Superior temporal gyrus (tissue), 1 donor: ENCODE results near the gene PTPRS.

Experiments
- DNase-seq: peaks from one replicate; pipeline ENCODE4 v3.0.0-alpha.2; 2016; ENCODE audit errors: extremely low spot score

Gene PTPRS

DNA sequence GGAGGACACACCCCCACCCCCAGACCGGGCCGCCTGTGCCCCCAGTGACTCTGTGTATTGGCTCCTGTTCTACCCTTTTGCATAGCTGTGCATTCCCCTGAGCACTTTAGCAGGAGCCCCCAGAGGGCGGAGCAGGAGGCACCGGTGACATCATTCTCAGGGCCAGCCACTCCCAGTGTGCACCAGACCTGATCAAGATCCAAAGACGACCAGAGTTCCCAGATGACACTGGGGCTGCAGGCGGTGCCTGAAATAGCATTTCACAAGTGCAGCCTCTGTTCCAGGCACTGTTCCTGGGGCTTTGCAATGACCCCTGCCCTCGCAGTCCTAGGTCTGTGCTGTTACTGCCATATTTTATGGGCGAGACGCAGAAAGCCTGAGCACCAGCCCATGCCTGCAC lies 14.5 kb upstream of the PTPRS start:
- DNase-seq, result no peak

DNA sequence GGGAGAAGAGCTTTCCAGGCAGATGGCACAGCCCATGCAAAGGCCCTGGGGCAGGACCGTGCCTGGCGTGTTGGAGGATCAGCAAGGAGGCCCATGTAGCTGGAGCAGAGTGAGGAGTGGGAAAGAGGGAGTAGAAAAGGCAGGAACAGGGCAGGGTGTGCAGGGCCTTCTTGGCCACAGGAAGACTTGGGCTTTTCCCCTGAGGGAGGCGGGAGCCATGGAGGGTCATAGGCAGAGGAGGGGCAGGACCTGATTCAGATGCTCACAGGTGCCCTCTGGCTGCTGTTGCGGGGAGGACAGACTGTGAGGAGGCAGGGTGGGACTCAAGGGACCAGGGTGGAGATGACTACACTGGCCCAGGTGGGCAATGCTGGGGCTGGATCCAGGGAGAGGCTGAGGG lies 13.8 kb upstream of the PTPRS start:
- DNase-seq, result no peak

DNA sequence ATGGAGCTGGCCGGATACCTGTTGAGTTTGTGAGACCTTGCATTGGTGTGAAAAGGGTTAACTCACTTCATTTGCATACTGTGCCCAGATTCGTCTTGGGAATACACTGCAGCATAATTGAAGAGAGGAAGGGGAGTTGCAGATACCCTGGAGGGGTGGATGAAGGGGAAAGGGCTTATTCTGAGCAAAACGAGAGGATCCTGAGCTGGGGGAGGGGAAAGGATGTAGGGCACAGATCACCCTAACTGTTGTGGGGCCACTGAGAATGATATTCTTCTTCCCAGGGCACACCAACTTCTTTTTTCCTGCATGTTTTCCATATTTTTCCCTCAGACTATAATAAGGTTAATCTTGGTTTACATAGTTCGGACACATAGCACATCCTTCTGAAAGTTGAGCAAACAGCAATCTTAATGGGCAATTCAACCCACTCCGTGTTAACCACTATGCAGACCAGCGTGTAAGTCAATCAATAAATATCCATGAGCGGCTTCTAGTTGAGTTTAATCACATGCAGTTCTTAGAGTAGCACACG lies 11.7 kb upstream of the PTPRS start:
- DNase-seq, result no peak

DNA sequence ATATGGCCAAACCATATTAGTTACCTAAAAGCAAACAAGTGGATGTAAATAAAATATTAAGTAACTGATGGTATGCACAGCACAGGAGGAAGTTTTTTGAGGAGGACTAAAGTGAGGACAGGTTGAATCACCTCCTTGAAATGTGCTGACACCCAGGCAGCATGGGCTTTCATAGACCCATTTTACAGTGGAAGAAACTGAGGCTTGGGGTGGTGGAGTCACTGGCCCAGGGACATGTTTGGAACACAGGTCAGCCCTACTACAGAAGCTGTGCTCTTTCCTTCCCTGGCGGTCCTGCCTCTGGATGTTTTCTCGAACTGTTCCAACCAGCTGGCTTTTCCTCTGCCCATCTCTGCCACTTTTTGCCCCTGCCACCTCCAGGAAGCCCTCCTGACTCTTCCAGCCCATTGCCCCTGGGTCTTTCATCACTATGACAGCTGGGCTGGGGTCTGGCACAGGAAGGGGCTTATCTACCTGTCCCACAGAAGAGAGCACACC lies 11.2 kb upstream of the PTPRS start:
- no peak for DNase-seq

DNA sequence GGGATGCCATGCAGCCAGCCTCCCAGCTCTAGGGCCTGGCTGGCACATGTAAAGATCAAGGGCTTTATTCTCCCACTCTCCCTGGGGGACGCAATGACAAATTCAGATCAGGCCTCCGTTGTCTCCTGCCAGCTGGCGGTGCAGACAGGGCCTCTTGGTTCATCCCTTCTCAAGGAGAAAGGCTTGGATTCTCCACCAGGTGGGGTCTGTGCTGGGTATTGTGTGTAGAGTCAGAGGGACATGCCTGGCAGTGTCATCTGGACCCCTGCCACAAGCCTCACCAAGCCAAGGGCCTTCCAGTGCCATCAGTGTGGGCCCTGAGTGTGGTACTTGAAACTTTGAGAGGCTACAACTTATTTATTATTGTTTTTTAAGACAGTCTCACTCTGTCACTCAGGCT lies 8.4 kb upstream of the PTPRS start:
- DNase-seq, result no peak

DNA sequence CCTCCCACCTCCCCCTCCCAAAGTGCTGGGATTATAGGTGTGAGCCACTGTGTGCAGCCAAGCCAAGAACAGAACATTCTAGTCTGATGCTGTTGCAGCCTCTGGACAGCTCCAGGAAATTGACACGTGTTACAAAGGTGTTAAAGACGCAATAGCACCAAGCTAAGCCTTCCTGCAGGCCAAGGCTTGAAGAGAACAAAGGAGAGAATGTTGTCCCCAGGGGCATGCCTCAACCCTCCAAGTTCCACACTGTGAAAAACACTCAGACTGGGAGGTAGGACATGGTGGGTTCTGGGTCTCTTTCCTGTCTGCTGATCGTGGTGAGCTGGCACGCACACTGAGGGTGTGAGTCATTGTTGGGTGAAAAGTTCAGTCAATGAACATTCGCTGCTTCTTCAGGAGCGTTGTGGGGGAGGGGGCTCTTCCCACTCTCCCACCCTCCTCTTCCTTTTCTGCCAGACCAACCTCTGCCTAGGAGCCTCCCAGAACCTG lies 5.3 kb upstream of the PTPRS start:
- no peak for DNase-seq

DNA sequence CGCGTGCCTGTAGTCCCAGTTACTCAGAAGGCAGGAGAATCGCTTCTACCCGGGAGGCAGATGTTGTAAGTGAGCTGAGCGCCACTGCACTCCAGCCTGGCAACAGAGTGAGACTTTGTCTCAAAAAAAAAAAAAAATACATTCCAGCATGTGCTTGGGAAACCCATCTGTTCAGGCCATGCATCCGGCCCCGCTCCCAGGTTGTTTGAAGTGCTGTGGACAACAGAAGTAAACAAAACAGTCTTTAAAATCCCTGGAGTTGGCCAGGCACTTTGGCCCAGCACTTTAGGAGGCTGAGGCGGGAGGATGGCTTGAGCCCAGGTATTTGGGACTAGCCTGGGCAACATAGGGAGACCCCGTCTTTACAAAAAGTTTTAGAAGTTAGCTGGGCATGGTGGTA lies 3.2 kb upstream of the PTPRS start:
- DNase-seq, result no peak

DNA sequence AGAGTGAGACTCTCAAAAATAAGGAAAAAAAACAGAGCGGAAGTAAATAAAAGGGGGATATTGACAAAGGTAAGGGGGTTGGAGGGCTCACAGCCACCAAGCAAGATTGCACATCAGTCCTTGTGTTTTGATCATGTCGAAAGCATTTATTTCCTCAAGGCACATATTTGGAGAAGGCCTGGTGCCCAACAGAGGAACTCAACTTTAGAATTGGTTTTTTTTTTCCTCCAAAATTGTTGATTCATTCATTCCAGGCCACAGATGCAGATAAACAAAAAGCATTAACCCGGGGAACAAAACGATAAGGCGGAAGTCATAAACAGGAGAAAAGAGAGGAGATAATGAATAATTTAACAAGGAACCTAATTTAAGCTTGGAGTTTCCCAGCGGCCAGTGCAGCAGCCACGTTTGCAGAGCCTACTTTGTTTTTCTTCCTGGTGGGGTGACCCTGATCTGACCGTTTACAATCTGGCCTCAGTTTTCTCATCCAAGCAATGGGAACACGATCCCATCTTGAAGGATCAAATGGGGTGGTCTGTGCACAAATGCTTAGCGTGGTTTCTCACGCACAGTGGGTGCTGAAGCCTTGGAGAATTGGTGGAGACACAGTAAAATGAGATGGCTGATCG lies 2.1 kb upstream of the PTPRS start:
- DNase-seq, result no peak

DNA sequence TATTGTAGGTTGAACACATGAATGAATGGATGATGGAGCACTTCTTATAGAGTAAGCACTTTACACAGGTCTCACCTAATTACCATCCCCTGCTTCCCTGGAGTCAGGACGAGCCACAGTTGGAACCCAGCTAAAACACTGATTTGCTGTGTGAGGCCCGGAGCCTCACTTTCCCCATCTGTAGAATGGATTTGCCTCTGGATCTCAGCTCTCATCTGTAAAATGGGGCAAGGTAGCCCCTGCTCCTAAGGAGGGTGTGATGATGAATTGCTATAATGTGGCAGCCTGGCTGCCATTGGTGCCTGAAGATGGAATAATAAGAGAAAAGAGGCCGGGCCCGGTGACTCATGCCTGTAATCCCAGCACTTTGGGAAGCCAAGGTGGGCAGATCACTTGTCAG lies 1.4 kb upstream of the PTPRS start:
- no peak for DNase-seq

DNA sequence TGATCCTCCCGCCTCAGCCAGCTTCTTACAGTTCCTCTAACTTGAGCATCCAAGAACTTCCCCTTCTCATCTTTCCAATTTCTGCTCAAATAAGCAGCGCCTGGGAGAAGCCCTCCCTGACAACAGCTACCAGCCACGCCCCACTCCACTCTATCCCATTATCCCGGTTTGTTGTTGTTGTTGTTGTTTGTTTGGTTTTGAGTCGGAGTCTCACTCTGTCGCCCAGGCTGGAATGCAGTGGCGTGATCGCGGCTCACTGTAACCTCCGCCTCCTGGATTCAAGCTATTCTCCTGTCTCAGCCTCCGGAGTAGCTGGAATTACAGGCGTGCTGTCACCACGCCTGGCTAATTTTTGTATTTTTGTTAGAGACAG lies 822 bp upstream of the PTPRS start:
- DNase-seq, result no peak

DNA sequence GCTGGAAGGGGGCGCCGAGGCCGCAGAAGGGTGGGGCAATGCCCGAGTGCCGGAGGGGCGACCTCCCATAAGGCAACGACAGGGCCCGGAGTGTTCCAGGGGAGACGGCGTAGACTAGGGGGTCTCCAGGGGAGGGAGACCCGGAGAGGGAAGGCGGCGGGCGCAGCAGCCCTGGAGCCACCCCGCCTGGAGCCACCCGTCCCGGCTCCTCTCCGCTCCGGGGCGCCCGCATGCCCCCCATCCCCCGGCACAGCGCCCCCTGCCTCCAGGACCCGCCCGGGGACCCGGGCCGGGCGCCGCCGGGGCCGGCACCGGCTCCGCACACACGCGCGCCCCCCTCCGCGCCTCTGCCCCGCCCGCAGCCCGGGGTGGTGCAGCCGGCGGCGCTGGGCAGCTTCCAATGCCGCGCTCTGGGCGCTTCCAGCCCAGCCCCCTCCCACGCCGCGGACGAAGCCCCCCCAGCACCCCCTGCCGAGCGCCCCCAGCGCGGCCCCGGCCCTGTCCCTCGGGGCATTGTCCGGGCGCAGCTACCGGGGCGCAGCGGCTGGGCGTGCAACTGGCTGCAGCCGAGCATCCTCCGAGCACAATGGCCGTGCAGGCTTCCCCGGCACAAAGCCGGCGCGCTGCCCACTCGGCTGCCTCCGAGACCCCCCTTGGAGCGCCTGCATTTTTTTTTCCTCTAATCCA lies 519 bp downstream of the PTPRS start:
- no peak for DNase-seq

DNA sequence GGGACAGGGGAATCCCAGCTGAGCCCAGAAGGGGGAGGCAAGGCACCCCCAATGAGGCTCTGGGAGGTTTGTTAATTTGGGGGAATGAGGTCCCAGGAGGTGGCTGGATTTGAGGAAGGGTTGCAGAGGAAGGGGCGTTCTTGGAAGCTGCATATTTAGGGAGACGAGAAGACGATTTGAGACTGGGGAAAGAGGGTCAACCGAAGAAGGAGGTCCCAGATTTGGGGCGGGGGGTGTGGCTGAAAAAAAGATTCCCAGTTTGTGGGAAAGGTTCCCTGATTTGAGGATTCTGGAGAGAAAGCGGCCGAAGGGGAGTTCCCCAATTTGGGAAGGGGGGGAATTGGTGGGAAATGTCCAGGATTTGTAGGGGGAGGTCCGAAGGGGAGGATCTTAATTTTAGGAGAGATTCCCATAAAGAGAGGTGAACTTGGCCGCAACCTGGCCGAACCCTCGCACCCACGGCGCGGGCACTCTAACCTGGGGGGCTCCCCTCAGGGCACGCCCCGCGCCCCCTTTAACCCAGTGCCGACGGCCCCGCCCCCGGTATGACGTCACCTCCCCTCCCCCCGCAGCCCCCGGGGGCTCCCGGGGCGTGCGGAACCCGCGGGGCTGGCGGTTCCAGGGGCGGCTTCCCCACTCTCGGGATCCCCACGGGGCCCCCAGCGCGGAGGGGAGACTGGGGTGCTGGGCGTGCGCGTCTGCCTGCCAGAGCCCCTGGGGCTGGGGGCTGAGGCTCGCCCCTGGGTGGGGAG lies 1.2 kb downstream of the PTPRS start:
- DNase-seq, result no peak

DNA sequence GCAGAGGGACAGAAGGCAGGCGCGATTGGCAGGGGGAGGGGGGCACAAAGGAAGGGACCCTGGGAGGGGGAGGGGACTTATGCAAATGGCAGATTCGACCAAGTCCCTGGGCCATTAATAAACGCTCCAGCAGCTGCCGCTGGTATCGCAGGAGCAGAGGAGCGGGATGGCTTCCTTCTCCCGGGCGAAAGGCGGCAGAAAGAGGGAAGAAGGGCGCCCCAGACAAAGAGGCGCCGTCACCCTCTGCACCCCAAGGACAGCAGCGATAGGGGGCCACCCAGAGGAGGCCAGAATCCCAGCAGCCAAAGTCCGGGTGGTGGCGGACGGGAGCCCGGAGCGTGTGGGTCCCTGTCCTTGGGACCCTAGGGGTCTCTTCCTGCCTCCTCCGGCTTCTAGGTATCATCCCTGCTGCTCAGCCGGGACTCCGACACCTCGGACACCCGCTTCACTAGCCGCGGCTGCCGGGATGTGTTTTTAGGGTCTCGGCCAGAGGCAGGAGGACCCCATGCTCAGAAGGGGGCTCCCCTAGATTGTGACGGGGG lies 1.9 kb downstream of the PTPRS start:
- peak; percentile 51 for DNase-seq

DNA sequence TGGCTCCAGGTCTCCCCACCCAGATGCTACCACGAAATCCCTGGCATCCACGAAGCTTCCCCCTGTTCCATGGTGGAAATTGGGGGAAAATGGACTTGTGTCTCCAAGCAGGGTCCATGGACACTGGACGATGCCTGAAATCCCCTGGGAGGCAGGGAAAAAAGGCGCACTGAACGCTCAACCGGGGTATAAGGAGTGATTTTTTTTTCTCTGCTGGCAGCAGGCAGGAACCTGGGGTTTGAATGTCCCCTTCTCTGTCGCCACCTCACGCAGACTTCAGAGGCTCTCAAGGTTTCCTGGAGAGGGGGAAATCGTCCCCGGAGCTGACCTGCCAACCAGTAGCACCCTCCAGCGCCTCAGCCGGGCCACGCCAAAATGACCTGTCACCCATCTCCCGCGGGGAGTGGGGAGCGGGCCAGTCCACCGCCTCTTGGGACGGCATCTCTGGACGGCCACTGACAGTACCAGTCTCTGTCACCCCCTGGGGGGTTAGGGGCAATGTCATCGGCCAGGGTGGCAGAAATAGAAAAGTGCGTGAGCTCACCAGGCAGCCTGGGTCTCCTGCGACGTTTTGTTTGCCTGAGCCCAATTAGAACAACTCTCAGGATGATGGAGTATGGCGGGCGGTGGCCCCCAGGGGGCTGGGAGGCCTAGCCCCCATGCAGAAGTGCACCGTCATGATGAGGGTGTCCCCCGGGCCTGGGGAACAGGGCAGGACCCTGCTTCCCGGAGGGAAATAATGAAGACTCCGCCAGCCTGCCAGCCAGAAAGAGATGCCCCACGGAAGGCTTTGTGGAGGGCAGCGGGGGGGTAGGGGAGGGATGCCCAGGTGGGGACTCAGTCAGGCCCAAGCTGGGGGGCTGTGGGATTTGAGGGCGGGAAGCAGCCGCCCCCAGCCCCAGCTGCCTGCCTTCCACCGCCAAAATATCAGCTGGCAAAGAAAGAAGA lies 2.6 kb downstream of the PTPRS start:
- peak; percentile 24 for DNase-seq

DNA sequence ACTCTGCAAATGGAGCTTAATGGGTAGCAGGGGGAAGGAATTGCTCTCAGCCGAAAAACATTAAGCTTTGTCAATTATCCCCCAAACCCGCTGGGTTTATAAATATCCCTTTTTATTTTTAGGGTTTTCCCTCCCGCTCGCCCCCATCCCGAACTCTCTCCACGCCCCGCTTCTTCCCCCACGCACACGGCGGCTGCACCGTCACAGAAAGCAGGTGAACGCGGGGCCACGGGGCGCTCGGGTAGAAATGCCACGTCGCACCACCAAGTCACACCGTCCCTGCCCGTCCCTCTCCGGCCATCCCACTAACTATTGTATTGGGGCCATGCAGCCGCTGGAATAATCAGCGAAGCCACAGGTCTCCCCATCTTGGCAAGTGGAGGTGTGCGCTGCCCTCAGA lies 3.5 kb downstream of the PTPRS start:
- DNase-seq, result no peak

DNA sequence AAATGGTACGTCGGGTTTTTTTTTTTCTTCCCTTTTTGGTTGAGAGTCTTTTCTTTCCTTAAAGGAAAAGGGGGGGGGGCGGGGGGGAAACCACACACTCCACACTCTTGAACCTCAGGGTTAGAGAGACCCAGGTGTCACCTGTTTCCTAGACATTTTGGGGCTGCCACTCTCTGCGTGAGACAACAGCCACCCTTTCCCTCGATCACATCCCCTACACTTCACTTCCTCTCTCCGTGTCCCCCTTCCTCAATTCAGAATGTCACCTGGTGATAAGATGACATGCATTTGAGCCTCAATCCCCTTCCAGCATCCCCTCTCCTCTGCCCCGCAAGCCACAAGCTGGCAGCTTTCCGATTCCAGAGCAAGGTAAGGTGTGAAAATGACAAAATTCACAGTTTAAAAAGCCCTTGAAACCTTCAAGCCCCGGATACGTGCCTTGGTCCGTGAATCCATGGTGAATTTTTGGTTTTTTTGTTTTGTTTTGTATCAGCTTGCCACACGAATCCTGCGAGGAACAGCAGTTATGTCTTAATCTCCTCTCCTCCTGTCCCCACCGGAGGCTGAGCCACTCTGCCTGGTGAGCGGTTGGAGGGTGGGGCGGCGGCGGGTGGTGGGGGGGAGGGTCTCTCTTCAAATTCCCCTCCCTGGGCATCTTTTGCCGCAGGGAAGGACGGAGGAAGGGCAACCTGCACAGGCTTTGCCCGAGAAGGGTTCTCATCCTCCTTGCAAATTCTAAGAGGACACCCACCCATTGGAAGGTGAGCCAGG lies 4.2 kb downstream of the PTPRS start:
- DNase-seq, result no peak

DNA sequence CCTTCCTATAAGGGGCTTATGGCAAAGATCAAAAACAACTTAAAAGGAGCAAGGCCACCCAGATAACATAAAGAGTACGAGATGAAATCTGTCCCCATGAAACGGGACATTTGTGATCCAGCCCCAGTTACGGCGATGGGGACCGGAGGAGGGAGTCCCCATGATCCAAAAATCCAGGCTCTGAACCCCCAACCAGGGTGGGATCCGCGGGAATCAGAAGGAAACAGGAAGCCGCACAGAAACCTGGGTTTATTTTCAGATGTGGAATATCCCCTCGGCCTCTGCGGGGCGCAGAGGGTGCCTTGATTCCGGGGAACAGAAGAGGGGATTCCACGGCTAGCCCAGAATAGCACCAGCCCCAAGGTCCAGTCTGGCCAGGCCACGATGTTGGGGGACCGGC lies 5.0 kb downstream of the PTPRS start:
- DNase-seq, result no peak

DNA sequence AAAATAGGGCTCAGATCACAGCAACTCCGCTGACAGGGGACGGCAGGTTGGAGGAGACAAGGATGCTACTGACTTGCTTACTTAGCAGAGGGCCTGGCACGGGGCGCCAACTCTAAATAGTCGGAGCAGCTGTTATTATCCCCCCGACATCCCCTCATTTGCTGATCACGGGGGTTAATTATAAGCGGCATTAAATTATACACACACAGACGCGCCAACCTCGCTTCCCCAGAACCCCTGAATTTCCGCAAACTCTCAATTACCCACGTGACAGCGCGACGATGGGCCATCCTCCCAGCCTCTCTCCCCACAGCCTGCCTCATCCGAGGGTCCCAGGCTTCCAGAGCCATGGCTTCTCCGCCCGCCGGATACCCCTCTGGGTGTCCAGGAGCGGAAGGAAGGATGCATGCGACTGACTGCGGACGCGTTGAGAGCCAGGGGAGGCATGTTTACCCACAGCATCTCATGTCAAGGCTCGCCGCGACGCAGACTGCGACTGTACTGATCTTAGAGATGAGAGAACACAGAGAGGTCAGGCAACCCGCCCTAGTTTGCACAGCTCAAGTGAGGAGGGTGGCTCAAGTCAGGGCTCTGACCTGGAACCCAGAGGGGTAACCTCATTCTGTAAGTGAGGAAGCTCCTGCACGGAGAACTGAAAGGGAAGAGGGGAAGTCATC lies 5.7 kb downstream of the PTPRS start:
- DNase-seq, result peak; percentile 13

DNA sequence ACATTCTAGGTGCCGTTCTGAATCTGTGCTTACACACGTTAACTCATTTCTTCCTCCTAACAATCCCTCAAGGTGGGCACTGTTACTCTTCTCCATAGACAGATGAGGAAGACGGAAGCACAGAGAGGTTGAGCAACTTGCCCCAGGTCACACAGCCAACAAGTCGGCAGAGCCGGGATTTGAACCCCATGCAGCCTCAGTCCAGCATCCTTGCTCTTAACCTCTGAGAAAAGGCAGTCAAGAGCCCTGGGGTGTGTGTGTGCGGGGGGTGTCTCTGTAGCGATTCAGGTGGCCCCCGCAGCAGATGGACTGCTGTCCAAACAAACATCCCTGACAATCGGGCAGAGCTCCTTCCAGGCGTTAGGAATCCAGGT lies 6.3 kb downstream of the PTPRS start:
- no peak for DNase-seq
